HL-60 (cell line): ENCODE measurements around the gene KDM1B.

ENCODE experiments used
- POLR2AphosphoS5 ChIP-seq: IDR thresholded peaks from 2 replicates; pipeline ENCODE4 v1.6.1; 2012; ENCODE audit warnings: low read depth
- TF ChIP-seq, protein P1 (sequence below): IDR thresholded peaks from one replicate; pipeline ENCODE4 v1.5.1; 2011; ENCODE audit warnings: low read length, control low read depth, inconsistent platforms; ENCODE audit not compliant: insufficient read depth

DNA sequence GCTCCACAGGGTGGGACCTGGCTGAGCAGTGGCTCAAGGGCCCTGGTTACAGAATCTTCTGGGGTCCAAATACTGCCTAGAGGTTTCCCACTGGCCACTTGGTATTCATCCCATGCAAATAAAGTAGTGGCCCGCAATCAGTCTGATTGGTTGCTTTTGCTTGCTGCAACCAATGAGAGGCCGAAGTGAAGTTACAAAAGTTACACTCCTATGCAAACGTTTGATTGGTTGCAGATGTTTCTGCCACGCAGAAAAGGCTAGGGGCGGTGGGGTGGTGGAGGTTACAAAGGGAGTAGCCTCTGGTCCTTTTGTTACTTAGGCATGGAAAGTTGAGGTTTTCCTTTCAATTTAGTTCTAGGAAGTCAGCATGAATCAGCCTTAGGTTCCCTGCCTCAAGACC lies 29.1 kb upstream of the KDM1B start:
- TF ChIP-seq, protein P1, sequence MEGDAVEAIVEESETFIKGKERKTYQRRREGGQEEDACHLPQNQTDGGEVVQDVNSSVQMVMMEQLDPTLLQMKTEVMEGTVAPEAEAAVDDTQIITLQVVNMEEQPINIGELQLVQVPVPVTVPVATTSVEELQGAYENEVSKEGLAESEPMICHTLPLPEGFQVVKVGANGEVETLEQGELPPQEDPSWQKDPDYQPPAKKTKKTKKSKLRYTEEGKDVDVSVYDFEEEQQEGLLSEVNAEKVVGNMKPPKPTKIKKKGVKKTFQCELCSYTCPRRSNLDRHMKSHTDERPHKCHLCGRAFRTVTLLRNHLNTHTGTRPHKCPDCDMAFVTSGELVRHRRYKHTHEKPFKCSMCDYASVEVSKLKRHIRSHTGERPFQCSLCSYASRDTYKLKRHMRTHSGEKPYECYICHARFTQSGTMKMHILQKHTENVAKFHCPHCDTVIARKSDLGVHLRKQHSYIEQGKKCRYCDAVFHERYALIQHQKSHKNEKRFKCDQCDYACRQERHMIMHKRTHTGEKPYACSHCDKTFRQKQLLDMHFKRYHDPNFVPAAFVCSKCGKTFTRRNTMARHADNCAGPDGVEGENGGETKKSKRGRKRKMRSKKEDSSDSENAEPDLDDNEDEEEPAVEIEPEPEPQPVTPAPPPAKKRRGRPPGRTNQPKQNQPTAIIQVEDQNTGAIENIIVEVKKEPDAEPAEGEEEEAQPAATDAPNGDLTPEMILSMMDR, result no peak
- TF ChIP-seq POLR2AphosphoS5, result no peak
